HG03175 (cell line): ENCODE data around the gene CTRL.

Source experiments
- ATAC-seq: cut with Tn5 transposase; IDR thresholded peaks from one replicate; pipeline ENCODE4 v1.9.1; 2021; ENCODE audit warnings: mild to moderate bottlenecking, moderate library complexity; ENCODE audit not compliant: unreplicated experiment

The CTRL gene

GRCh38 chr16:67893743-67894399 is 37.8 kb downstream of the CTRL start:
- ATAC-seq, result no peak

DNA sequence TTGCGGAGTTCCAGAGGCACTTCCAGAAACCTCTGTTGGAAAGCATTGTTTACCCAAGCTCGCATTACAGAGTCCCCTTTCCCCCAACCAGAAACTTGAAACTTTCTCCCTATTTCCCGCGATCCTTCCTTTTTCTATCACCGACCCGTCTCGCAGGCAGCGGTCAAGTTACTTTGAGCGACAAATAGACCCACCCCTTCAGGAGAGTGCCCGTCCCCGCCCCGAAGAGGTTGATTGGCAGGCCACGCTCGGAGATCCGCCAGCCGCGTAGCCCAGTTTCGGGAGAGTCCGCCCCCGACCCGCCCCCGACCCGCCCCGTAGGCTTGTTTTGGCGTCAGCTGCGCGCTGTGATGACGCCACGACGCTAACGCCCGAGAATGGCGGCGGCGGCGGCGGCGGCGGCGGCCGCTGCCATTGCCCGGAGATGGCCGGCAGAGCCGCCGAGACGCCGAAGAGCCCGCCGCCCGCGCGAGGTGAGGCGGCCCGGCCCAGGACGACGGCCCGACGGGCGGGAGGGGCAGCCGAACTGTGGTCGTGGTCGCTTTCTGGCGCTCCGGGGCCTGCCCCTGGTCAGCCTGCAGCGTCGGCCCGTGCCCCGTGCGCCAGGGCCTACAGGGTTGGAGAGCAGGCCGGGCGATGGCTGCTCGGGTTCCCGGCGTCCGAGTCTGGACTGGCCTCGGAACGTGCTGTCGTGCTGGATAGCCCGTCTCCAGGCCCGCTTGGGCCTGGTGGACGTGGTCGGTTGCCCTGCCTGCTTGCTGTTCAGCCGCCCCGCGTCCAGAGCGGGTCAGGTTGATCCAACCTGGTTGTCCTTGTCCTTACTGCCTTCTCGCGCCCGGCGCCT is 38.5 kb downstream of the CTRL start, which contains the start of gene PSKH1:
TSS of gene PSKH1 (plus strand) at position 356 of the 844 bp plus-strand sequence. CDS start 15,496 bp downstream, outside the sequence.
- peak; percentile 95 for ATAC-seq

DNA sequence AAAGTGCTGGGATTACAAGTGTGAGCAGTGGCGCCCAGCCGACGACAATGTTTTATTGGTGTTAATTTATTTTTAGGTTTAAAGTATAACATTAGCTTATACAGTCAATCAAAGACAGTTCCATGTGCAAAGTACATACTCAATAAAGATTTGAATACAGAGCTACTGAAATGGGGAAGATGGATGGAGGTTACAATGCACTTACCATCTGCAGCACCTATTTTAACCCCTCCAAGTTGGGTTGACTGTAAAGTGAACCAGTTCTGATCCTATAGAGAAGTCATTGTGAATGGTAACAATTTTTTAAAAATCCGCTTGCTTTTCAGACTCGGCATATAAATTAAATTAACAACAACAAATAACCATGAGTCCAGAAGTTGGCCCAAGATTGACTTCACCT is 39.3 kb downstream of the CTRL start:
- ATAC-seq, result no peak

DNA sequence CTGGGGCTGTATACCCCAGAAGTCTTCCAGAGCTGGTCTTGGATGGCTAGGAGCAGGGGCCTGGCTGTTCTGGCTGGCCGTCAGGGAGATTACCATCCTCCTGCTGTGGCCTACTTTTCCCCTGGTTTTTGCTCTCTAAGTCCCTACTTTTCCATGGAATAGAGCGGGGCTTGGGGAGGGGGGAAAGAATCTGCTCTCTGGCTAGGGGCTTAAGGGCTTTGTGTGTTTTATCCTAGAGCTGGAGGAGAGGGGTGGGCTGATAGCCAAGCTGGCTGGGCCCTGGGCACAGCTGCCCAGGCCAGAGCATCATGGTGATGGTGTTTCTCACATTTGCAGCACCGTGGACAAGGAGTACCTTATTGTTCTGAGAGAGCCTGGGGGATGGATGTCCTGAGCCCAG is 43.3 kb downstream of the CTRL start:
- ATAC-seq, result no peak

GRCh38 chr16:67886387-67886786 is 45.3 kb downstream of the CTRL start:
- no peak for ATAC-seq

DNA sequence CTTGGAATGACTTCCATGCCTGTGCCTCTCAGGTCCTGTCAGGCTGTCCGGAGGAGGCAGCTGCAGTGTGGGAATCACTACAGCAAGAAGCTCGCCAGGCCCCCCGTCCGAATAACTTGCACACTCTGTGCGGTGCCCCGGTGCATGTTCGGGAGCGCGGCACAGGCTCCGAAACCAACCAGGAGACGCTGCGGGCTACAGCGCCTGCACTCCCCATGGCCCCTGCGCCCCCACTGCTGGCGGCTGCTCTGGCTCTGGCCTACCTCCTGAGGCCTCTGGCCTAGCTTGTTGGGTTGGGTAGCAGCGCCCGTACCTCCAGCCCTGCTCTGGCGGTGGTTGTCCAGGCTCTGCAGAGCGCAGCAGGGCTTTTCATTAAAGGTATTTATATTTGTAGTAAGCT is 45.7 kb downstream of the CTRL start:
- no peak for ATAC-seq

DNA sequence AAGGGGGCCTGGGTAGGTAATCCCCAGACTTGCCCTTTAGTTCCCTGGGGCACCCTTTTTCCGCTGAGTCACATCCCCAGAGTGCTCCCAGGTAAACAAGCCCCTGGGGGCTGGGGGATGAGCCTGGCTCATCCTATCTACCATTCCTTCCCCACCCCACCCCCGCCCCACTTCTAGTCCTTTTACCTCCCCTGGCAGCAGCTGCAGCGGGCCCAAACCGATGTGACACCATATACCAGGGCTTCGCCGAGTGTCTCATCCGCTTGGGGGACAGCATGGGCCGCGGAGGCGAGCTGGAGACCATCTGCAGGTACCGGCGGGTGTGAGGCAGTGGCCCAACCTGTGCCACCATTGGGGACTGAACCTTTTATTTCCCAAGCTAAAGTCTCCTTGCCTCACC is 46.1 kb downstream of the CTRL start:
- ATAC-seq, result no peak

DNA sequence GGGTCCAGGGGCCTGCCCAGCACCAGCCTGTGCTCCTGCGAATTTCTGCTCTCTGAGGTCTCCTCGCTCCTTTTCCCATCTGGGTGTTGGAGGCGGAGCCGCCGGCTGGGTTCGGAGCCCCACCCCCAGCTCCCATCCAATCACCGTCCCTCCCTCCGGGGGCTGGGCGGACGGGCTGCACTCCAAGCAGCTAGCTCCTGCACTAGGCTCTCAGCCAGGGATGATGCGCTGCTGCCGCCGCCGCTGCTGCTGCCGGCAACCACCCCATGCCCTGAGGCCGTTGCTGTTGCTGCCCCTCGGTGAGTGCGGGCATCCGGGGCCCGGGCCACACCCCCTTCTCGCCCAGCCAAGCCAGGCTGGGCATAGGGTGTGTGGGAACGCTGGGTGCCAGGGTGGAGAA is 47.0 kb downstream of the CTRL start, which contains the start of gene NRN1L:
TSS of gene NRN1L (plus strand) at position 202 of the 400 bp plus-strand sequence. CDS start at position 221, 19 bp downstream.
- ATAC-seq, result no peak

DNA sequence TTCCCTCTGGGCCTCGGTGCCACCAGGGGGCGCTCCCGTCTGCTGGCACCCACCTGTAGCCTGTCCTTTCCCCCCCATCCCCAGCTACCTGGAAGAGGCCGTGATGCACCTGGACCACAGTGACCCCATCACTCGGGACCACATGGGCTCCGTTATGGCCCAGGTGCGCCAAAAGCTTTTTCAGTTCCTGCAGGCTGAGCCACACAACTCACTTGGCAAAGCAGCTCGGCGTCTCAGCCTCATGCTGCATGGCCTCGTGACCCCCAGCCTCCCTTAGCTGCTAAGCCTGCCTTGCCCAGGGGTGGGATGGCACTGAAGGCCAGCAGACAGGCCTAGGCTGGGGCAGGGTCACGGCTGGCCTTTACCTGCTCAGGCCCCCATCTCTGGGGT is 47.8 kb downstream of the CTRL start:
- ATAC-seq, result no peak

DNA sequence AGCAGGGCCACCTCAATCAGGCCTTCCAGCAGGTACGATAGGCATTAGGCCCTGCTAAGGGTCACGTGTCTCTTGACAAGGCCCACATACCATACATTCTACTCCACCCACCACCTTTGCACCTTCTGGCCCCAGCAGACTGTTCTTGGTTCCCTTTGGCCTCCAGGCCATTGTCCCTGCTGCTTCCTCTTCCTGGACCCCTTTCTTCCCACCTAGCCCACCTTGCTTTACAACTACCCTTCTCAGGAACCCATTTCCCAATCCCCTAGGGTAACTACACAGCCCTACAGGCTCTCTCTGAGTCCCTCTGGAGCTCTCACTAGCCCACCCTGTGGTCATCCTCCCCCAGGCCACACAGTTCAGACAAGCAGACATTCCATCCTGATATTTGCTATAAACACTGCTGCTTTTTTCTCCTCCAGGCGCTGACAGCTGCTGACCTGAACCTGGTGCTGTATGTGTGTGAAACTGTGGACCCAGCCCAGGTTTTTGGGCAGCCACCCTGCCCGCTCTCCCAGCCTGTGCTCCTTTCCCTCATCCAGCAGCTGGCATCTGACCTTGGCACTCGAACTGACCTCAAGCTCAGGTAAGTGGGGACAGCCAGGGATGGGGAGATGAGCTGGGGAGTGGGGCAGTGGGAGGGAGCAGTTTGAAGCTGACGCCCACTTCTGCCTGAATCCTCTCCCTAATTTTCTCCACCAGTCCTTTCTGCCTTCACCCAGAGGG is 48.4 kb downstream of the CTRL start:
- ATAC-seq, result no peak

DNA sequence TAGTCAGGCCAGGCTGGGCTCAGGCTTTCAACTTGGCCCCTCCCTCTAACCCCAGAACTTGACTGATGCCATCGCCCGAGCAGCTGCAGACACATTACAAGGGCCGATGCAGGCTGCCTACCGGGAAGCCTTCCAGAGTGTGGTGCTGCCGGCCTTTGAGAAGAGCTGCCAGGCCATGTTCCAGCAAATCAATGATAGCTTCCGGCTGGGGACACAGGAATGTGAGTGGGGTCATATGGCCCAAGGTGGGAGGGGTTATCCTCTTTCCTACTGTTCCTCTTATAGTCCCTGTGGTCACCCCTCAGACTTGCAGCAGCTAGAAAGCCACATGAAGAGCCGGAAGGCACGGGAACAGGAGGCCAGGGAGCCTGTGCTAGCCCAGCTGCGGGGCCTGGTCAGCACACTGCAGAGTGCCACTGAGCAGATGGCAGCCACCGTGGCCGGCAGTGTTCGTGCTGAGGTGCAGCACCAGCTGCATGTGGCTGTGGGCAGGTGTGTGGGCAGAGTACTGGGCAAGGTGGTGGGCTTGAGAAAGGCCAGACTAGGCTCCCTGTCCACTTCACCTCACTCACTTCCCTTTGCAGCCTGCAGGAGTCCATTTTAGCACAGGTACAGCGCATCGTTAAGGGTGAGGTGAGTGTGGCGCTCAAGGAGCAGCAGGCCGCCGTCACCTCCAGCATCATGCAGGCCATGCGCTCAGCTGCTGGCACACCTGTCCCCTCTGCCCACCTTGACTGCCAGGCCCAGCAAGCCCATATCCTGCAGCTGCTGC is 49.1 kb downstream of the CTRL start:
- ATAC-seq, result no peak

GRCh38 chr16:67881621-67882161 is 50.0 kb downstream of the CTRL start:
- ATAC-seq, result no peak

GRCh38 chr16:67880584-67880983 is 51.1 kb downstream of the CTRL start:
- no peak for ATAC-seq

DNA sequence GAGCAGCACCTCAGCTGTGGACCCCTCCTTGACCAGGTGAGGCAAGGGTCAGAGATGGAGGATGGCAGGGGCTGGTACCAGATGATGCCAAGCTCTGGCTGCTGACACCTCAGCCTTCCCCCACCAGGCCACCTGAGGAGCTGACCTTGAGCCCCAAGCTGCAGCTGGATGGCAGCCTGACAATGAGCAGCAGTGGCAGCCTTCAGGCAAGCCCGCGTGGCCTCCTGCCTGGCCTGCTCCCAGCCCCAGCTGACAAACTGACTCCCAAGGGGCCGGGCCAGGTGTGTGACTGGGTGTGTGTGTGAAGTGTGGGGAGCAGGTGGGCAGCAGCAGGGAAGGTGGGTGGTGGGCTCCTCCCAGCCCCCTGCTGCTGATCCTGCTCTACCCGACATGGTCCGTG is 51.7 kb downstream of the CTRL start:
- no peak for ATAC-seq
